HTERT RPE-1 (cell line): ENCODE data around the gene CACNA2D2.
"Not testable (repeated sequence)": the region's sequence is repeated elsewhere in the genome, so short reads cannot be mapped to it uniquely, and the experiment has no call there.

Source experiments
- in situ Hi-C: fragments of 300-500 bp; cut with MboI; formaldehyde crosslinking; loops from 4 replicates; pipeline ENCODE4 v1.14.3; 2020; ENCODE audit warnings: low sequenced_read_pairs

The CACNA2D2 gene

GRCh38 chr3:50530001-50530970 is 26.9 kb upstream of the CACNA2D2 start:
- in situ Hi-C loops, result no loop called here

- in situ Hi-C loops, result no loop called here
These were observed 22.6 kb upstream of the CACNA2D2 start for GRCh38 chr3:50525987-50526386.

- in situ Hi-C loops, result no loop called here
These were observed 21.9 kb upstream of the CACNA2D2 start for GRCh38 chr3:50525191-50525910.

- in situ Hi-C loops, result no loop called here
These were observed 21.3 kb upstream of the CACNA2D2 start for GRCh38 chr3:50524746-50525145.

- in situ Hi-C loops, result no loop called here
These were observed 19.9 kb upstream of the CACNA2D2 start for GRCh38 chr3:50523279-50523811.

- in situ Hi-C loops, result no loop called here
These were observed 18.1 kb upstream of the CACNA2D2 start for GRCh38 chr3:50521572-50521971.

GRCh38 chr3:50520849-50521248 is 17.4 kb upstream of the CACNA2D2 start:
- in situ Hi-C loops, result no loop called here

- in situ Hi-C loops, result no loop called here
These were observed 16.1 kb upstream of the CACNA2D2 start for GRCh38 chr3:50519471-50520089.

GRCh38 chr3:50518436-50518835 is 15.0 kb upstream of the CACNA2D2 start:
- in situ Hi-C loops, result no loop called here

GRCh38 chr3:50517721-50518206 is 14.3 kb upstream of the CACNA2D2 start:
- in situ Hi-C loops, result no loop called here

GRCh38 chr3:50516440-50516871 is 13.0 kb upstream of the CACNA2D2 start:
- in situ Hi-C loops, result no loop called here

- in situ Hi-C loops, result no loop called here
These were observed 12.4 kb upstream of the CACNA2D2 start for GRCh38 chr3:50515565-50516439.

GRCh38 chr3:50512908-50513307 is 9.5 kb upstream of the CACNA2D2 start:
- in situ Hi-C loops, result not testable (repeated sequence)

- in situ Hi-C loops, result no loop called here
These were observed 8.7 kb upstream of the CACNA2D2 start for GRCh38 chr3:50512131-50512530.

GRCh38 chr3:50510325-50510724 is 6.9 kb upstream of the CACNA2D2 start:
- in situ Hi-C loops, result no loop called here

GRCh38 chr3:50509715-50510114 is 6.3 kb upstream of the CACNA2D2 start:
- in situ Hi-C loops, result no loop called here

- in situ Hi-C loops, result no loop called here
These were observed 5.4 kb upstream of the CACNA2D2 start for GRCh38 chr3:50508821-50509220.

- in situ Hi-C loops, result no loop called here
These were observed 2.7 kb upstream of the CACNA2D2 start for GRCh38 chr3:50506169-50506568.

- in situ Hi-C loops, result no loop called here
These were observed 1.2 kb upstream of the CACNA2D2 start for GRCh38 chr3:50504681-50505080.
